HUDEP-2 (cell line): ENCODE measurements around the gene FSTL4.
"Not testable (repeated sequence)": the region's sequence is repeated elsewhere in the genome, so short reads cannot be mapped to it uniquely, and the experiment has no call there.

Experiments used
- DNase-seq, 76 experiments: peaks; one replicate each; lab custom pipeline; 2025; ENCODE audit not compliant: unreplicated experiment in 76 of 76; lab: John Stamatoyannopoulos, UW

The FSTL4 gene

DNA sequence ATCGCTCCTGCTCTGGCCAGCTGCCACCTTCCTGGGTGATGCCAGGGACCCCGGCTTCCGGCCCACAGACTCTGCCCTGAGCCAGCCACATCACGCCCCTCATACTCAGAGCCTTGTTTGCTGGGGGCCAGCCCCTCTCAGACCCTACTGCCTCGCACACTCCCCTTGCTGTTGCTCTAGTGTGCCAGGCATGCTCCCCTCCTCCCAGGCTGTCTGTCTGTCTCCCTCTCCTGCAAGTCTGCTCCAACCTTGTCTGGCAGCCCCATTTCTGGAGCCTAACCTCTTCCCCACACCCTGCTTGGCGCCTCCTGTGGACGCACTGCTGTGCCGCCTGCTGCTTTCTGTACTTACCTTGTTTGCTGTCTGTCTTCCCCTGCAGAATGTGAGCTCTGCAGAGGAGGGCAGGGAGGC lies 375.8 kb downstream of the FSTL4 start:
- no peak for DNase-seq

GRCh38 chr5:133235696-133236426 lies 376.5 kb downstream of the FSTL4 start:
- no peak for DNase-seq

DNA sequence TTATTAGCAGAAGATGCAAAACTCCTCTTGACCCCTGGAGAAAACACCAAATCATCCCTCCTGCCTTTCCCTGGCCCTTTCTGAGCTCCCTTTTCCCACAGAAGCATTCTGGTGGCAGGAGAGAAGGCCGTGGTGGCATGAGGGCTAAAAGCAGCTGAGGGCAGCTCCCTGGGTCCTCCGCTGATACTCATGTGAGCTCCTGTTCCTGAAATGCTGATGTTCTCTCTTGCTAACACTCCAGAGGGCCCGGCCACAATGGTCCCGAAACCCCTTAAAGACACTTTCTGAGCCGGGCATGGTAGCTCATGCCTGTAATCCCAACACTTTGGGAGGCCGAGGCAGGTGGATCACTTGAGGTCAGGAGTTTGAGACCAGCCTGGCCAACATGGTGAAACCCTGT lies 377.4 kb downstream of the FSTL4 start:
- no peak for DNase-seq

GRCh38 chr5:133234273-133234672 lies 378.1 kb downstream of the FSTL4 start:
- no peak for DNase-seq

- no peak for DNase-seq
Measured at GRCh38 chr5:133233616-133234015, 378.7 kb downstream of the FSTL4 start.

- no peak for DNase-seq
Measured at GRCh38 chr5:133232911-133233310, 379.4 kb downstream of the FSTL4 start.

DNA sequence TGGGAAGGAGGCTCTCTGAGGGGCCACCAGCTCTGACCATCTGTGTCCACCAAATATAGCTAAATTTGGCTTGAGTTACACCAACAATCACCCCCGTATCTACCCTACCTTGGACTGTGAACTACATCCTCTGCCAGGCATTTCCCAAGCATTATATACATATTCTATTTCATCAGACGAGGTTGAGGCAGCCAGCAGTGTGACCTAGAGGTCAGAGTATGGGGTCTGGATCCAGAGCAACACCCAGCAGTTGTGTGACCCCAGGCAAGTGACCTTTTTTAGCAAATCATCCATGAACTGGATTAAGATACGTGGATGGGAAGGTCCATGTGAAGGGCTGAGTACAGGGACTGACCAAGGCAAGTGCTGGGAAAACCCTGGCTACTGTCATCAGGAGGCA lies 379.9 kb downstream of the FSTL4 start:
- no peak for DNase-seq

GRCh38 chr5:133232011-133232410 lies 380.3 kb downstream of the FSTL4 start:
- no peak for DNase-seq

DNA sequence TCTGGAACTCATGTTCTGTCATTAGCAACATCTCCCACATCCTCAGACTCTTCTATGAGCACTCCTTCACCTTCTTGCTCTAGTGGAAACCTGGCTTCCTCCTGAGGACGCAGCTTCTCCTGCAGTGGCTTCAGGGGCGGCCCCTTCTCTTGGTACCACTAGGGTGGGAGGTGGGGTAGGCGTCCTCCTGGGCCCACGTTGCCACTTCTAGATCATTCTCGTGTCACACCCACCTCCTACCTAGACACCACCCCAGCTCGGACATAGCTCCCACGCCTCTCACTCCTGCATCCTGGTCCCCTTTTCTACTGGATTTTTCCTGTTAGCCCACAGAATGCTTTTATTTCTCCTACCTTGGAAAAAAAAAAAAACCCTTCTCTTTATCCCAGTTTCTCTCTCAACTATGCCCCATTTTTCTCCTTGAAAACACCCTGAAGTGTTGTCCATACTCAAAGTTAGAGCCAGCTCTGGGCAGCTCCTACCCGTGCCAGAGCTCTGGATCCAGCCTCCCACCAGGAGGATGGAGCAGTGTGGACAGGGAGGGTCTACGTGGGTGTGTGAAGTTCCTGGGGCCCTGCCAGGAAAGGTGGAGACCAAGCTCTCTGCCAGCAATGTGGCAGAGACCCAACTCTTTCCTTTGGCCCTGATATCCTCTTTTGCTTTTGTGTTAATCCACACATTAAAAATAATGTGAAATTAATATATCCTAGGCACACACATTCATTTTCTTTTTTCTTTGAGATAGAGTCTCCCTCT lies 381.3 kb downstream of the FSTL4 start:
- no peak for DNase-seq

DNA sequence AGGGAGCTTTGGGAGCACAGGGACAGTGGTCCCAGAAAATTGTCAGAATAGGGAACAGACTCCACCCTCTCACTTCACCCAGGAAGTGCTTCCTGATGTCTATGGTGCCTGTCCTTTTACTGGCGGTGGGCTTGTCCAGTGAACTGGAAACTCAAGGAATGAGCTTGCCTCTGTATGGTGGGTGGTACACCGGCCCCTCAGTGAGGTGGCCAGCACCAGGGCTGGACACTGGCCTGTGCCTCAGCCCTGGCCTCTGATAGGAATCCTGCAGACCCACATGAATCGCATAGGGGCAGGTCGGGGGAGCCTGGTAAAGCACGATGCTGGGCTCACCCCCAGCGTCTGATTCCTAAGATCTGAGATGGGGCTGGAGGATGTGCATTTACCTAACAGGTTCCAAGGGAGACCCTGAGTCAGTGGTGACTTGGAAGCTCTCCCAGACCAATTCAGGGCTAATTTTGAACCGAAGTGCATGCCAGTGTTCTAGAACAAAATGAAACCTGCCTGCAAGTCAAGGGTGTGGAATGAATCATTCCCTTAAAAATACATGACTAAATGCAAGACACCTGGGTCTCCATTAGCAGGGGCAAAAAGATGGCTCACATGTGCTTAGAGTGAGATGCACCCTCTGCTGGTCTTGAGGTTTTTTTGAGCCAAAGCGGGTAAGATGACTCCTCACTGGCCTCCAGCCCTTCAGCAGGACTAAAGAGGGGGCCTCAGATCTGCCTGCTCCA lies 382.2 kb downstream of the FSTL4 start:
- no peak for DNase-seq

DNA sequence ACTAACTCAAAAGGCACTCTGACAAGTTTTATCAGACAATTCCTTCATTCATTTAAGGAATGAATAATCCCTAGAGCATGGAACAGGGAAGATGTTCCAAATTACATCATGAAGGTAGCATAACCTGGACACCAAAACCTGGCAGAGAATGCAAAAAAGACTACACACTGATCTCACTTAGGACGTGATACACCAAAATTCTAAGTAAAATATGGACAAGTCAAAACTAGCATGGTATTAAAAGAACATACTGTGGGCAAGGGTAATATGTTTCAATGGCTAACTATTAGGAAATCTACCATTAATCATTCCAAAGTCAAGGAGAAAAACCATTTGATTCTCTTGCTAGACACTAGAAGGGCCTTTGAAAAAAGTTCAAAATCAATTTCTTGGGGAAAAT lies 384.0 kb downstream of the FSTL4 start:
- DNase-seq, result no peak

- no peak for DNase-seq
Measured at GRCh38 chr5:133227897-133228296, 384.4 kb downstream of the FSTL4 start.

DNA sequence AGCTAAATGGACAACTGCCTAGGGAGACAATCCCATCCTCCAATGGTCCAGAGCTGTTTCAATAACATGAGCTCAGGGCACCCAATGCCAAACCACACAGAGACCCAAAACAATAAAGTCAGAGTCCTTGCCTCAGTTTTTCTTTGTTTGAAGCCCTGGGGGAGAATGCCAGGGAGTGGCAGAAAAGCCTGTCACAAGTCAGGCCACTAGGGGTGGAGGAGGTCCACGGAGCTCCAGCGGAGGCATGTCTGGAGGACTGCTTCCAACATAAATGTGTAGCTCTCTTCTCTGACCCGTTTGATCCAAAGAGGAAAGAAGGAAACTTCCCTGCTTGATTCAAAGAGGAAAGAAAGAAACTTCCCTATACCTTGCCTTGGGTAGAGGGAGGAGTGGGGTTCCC lies 385.3 kb downstream of the FSTL4 start:
- DNase-seq, result no peak

DNA sequence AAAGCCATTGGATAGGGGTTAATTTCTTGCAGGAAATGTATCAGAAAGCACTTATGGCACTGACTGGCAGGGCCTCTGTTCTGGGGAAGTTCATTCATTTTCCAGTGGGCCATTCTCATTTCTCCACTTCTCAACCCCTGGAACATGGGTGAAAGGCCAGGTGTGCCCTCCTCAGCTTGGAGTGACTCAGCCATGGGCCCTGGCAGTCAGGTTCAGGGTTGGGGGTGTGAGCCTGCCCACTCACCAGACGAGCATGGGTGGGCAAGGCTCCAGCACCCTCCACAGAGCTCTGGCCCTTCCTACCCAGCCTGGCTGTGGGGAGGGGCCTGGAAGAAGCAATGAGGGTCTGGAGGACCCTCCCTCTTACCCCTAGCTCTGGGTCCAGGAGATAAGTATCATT lies 386.2 kb downstream of the FSTL4 start:
- no peak for DNase-seq

DNA sequence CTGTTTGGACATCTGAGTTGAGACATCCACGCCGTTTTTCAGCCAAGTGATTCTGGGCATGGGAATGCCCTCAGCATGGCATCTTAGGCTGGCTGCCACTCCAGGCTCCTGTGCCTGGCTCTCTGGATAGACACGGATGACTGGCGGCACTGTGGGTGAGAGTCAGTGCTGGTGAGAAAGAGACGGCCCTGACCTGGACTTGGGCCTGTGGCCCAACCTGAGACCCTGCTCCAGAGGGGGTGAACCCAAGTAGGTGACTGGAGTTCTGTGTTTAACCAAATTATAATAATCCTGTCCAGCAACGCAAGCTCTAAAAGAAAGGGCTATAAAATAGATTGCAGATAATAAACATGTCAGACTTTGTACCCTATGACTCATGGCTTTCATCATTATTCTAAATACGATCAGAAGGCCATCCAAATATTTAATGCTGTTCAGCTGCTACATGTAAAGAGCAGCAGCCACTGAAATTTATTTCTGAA lies 386.6 kb downstream of the FSTL4 start:
- no peak for DNase-seq

- DNase-seq, result no peak
Measured at GRCh38 chr5:133222979-133223378, 389.4 kb downstream of the FSTL4 start.

DNA sequence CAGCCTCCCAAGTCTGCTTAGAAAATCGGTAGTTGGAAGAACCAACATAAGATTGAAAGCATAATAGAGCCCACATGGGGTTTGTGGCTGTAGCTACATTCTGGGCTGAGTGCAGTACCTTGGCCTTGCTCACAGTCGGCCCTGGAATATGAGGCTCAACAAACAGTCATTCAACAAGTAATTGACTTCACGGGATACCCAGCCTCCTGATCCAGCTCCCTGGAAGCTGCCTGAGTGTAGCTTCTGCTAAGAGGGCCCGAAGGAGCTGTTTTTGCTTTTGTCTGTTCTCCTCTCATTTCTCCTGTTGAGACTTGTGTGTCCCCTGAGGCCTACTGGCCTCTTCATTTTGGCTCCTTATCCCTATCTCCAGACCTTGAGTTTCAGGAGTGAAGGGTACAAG lies 389.8 kb downstream of the FSTL4 start:
- no peak for DNase-seq

DNA sequence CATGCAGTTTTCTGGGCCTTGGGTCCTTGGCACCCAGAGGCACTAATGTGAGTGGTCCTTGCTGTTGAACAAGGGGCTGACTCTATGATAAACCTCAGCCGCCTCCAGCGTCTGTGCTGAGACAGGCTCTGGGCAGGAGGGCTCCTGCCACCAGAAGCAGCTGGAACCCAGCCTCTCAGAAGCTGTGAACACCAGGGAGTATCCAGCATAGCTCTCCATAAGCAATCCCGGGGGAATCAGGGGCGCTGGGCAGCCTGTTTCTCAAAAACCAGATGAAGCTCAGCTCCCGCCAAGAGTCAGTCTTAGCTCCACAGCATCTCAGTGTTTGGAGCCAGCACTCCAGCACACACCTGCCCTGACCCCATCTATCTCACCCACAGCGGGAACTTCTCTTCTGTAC lies 390.3 kb downstream of the FSTL4 start:
- DNase-seq, result no peak

GRCh38 chr5:133220851-133221674 lies 391.3 kb downstream of the FSTL4 start:
- no peak for DNase-seq

DNA sequence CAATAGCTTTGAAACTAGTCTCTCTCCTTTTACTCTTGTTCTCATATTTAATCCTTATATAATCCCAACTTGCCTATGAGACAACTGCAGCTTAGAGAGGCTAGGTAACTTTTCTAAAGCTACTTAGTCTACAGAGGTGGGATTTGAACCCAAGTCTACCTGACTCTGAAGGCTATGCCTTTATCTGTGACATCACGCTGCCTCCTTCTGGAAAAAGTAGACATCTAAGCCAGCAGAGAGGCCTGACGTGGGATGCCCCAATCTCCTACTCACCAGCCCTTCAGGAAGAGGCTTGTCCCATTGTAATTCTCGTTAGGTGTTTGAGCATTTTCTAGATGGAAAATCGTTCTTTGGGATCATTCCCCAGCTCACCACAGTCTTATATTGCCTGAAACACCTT lies 393.0 kb downstream of the FSTL4 start:
- DNase-seq, result no peak

DNA sequence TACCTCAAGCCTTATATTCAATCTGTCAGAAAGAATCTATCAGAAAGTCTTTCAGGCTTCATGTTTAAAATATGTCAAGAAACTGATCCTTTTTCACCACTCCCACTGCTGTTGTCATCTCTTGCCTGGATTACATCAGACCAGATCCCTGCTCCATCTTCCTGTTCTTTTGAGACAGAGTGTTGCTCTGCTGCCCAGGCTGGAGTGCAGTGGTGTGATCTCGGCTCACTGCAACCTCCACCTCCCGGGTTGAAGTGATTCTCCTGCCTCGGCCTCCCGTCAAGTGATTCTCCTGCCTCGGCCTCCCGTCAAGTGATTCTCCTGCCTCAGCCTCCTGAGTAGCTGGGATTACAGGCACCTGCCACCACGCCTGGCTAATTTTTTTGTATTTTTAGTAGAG lies 396.2 kb downstream of the FSTL4 start:
- not testable (repeated sequence) for DNase-seq
